Endometrial microvascular endothelial cells (primary cell): ENCODE data around the gene SUGP1. TPM values are rescaled to one million over a fixed set of nuclear protein-coding genes. Genes with fewer than 3 reads are reported as not detected.

Experiments used
- in situ Hi-C: cut with HindIII; loops from 2 replicates; pipeline ENCODE4 v1.10.0; 2017; ENCODE audit warnings: low sequenced_read_pairs, low pct_unique_long_range_greater_than_20kb; ENCODE audit errors: inconsistent ontology term
- total RNA-seq: library from RNA; depleted of rRNA; stranded (reverse); fragments of >200 nt; gene quantifications from one replicate; pipeline ENCODE4 v1.2.3, GENCODE V29; 2015; ENCODE audit errors: inconsistent ontology term

SUGP1 gene
- total RNA-seq, 1 donor from 2014 or later, result 32.2 TPM

DNA sequence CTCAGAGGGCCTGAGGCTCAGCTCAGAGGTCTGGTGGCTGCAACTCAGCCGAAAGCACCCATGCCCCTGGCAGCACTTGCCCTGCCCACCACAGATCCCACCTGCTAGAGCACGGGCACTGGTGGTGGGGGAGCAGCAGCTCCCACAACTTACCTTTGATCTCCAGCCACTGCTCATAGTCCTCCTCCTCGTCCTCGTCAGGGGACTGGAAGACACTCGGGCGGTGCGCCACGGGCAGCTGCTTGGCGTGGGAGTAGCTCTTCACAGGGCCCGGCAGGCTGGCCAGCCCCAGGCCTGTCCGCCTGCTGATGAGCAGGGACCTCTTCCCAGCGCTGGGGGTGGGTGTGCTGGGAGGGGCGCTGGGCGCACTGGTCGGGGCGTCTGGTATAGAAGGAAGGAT is 14.6 kb downstream of the SUGP1 start:
- in situ Hi-C loops, result no loop called here

- in situ Hi-C loops, result no loop called here
Observed at GRCh38 chr19:19305066-19305465, 15.2 kb downstream of the SUGP1 start.

DNA sequence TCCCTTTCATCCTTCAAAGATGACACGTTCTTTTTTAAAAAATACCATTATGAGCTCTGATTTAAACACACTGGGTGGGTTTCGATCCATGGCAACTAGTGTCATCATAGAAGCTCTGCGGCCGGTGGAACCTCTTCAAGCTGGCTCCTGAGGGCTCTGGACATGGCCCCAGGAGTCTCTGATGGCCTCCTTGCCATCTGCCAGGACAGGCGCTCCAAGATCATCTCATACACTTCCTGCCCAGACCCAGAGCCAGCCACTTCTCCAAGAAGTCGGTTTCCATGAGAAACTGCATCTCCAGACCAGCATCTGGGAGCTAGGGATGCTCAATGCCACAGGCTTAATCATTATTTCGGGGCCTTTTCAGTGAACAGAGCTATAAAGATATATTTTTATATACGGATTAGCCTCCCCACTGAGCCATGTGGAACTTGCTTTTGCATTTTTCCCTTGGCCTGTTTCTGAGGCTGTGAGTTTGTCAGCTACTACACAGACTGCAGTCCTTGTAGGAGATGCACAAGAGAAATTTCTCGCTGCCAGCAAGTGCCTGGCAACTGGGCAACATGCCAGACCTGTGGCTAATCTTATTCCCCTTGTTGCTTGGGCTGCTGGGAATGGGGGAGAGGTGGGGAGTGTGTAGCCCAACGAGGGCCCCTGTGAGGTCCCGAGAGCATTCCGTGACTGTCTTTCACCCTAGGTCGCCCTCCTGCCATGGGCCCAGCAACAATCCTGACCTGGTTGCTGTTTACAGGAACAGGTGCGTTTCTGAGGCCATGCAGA is 15.9 kb downstream of the SUGP1 start:
- in situ Hi-C loops, result no loop called here

DNA sequence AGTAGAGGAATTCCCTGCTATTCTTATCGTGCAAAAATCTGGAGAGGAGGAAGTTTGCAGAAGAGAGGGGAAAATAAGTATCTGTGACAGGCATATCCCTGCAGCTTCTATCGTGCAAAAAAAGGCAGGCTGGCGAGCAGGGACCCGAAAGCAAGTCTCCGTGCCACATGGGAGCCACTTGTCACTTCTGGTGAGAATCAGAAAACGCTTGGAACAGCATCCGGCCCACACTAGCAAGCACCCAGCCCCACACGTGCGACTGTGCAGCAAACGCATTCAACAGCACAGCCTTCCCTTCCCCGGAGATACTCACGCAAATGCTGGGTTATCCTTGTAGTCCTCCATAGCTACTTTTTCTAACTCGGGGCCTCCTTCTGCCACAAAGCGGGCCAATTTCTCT is 16.9 kb downstream of the SUGP1 start:
- in situ Hi-C loops, result no loop called here

DNA sequence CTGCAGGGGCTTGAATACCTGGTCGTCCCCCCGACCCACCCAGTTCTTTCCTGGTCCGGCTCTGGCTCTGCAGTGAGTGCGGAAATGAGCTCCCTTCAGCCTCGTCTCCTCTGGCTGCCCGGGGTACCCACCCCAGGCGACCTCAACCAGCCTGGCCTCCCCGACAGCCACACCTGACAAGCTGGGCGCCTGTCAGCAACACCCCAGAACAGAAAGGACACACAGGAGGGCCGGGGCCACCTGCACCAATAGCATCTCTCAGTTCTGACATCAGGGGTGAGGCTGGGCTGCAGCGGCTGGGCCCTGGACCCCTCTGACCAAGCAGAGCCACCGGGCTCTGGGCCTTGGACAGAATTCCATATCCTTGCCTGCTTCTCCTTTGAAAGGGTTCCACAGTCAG is 19.7 kb downstream of the SUGP1 start:
- in situ Hi-C loops, result no loop called here

GRCh38 chr19:19297759-19298158 is 22.6 kb downstream of the SUGP1 start:
- in situ Hi-C loops, result no loop called here

- in situ Hi-C loops, result no loop called here
Observed at GRCh38 chr19:19296953-19297689, 23.2 kb downstream of the SUGP1 start.

DNA sequence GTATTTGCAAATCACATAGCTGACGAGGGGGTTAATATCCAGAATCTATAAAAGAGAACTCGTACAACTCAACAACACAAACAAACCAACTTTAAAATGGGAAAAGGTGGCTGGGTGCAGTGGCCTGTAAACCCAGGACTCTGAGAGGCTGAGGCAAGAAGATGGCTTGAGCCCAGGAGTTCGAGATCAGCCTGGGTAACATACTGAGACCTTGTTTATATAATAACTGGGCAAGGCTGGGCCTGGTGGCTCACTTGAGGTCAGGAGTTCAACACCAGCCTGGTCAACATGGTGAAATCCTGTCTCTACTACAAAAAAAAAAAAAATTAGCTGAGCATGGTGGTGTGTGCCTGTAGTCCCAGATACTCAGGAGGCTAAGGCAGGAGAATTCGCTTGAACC is 25.4 kb downstream of the SUGP1 start:
- in situ Hi-C loops, result no loop called here

GRCh38 chr19:19292607-19293006 is 27.7 kb downstream of the SUGP1 start:
- in situ Hi-C loops, result no loop called here

DNA sequence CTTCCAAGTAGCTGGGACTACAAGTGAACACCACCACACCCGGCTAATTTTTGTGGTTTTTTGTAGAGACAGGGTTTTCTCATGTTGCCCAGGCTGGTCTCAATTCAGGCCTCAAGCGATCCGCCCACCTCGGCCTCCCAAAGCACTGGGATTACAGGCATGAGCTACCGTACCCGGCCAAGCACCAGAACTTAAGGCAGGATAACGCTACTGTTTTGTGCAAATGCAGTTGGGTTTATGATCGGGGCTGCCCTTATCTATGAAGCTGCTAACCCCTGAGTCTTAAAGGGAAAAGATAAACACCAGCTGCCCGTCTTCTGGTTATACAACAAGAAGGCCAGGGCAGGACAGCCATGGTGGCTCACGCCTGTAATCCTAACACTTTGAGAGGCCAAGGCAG is 34.6 kb downstream of the SUGP1 start:
- in situ Hi-C loops, result no loop called here

DNA sequence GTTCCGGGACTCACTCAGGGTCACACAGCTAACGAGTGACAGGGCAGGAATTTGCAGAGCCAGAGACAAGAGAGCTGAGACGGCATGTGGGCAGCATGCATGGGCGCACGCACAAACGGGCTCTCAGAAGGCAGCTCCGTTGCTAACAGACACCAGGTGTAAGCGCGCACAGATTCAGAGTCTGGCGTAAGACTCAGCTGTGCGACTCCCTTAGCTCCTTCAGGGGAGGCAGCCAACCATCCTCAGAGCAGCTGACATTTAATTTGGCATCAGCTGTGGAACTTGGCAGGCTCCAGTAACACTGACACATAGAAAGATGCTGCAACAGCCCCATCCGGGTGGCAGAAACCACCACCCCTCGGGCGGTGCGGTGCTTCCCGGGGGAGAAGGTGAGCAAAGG is 39.7 kb downstream of the SUGP1 start:
- in situ Hi-C loops, result no loop called here

DNA sequence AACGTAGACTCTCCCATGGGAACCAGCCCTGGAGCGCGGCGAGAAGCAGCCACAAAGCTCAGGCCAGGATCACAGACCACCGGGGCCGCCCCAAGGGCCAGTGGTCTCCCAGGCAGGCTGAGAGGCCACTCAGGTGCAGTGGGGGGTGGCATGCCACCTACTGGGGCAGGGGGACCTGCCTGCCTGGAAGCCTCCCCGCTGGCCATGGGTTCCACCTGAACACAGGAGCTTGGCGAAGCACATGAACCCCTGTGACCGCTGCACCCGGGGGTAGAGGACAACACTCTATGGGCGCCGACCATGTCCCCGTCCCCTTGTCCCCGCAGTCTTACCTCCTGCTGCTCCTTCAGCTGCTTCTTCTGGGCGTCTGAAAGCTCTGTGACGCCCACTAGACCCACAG is 40.5 kb downstream of the SUGP1 start:
- in situ Hi-C loops, result no loop called here

- in situ Hi-C loops, result no loop called here
Observed at GRCh38 chr19:19279062-19279612, 41.2 kb downstream of the SUGP1 start.

DNA sequence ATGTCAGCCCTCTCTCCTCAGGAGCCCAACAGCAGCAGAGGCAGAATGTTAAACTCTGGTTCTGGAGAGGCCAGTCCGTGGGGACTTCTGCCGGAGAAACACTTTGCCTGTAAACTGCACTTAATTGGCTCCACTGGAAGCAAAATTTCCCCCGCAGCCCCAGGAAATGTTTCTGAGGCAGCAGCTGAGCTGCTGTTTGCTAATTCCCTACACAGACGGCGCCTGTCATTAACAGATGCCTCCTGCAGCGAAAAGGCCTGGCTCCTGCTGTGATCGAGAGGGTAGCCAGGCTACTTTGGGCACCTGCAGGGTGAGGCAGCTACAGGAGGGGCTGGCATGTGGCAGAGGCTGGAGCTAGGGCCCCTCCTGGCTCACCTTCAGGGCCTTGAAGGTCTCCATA is 42.0 kb downstream of the SUGP1 start:
- in situ Hi-C loops, result no loop called here

GRCh38 chr19:19276851-19277250 is 43.5 kb downstream of the SUGP1 start:
- in situ Hi-C loops, result no loop called here

DNA sequence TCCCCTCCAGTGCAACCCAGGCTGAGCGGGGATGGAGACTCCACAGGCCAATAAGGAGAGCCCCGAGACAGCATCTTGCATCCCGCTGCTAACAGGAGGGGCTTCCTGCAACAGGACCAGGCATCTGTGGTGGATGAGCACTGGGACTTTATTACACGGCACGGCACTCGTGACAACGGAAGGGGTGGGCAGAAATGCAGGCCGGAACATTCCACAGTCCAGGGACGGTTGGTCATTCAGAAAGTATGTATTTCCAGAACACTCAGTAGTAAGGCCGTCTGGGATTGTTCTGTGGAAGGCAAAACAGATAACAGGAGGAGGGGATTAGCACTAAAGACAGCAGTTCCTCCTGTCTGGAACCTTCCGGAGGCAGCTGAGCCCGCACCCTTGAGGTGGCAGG is 43.9 kb downstream of the SUGP1 start:
- in situ Hi-C loops, result no loop called here

GRCh38 chr19:19274716-19275565 is 45.4 kb downstream of the SUGP1 start:
- in situ Hi-C loops, result no loop called here

- in situ Hi-C loops, result no loop called here
Observed at GRCh38 chr19:19274146-19274545, 46.2 kb downstream of the SUGP1 start.

DNA sequence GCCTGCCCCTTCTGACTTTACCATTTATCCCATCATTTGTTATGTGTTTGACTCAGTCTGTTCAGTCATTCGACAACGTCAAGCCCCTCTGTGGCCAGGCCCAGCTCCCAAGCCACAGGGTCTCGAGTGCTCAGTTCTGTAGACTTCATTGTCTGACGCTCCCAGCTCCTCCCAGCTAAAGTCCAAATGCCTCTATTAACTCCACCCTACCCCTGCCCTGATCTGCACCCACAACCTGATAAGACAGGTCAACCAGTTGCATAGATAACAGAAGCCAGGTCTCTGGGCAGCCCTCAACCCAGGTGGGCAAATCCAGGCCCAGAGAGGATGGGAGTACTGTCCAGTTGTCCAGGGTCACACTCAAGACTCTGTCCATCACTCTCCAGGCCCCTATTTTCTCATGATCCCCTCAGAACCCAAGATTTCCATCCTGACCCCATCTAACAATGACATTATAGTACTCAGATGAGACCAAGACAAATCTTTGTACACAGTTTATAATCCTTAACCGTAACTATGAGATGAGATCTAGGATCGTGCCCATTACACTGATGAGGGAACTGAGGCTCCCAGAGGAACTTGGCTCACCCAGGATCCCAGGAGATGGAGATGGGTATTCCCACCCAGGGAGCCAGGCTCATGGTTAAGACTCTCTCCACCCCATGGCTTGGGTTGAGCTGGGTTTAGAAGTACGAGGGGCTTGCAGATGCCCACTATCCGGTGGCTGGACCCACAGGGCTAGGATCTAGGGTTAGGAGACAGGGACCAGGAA is 48.3 kb downstream of the SUGP1 start:
- in situ Hi-C loops, result no loop called here
